Astrocyte (in vitro differentiated cells and primary cell): ENCODE data around the gene KRIT1.

Experiments
- CTCF ChIP-seq: IDR thresholded peaks from 2 replicates; pipeline ENCODE4 v1.5.1; 2011; ENCODE audit warnings: low read depth, mild to moderate bottlenecking, inconsistent platforms, low read length, moderate library complexity; ENCODE audit not compliant: insufficient read depth
- EZH2 ChIP-seq: IDR thresholded peaks from 2 replicates; pipeline ENCODE4 v1.6.1; 2012; ENCODE audit warnings: mild to moderate bottlenecking, low read length, inconsistent platforms; ENCODE audit not compliant: insufficient read depth

- no peak for TF ChIP-seq CTCF
- TF ChIP-seq EZH2: no peak
These were observed 47.3 kb upstream of the KRIT1 start for GRCh38 chr7:92292981-92293380.
